Activated T-helper 2 cell treated with anti-CD3 and anti-CD28 coated beads, Interferon-gamma antibody, Interleukin-2, Interleukin-4, amounts not matched to agents 10 μg/mL and 5 μg/mL and 100 μg/mL, durations not matched to agents 14 hours and 24 hours and 36 hours (primary cell): ENCODE results near the gene PTPRN2. TPM values are rescaled to one million over a fixed set of nuclear protein-coding genes. Genes with fewer than 3 reads are reported as not detected.
A peak's percentile ranks its signal among the peaks of the same experiment; 100 is the strongest.

Experiments
- DNase-seq: peaks from one replicate; pipeline ENCODE4 v3.0.0; 2021; ENCODE audit warnings: low spot score
- H3K27ac Mint-ChIP-seq: one replicate; pipeline ENCODE4 v1.8.0; 2021; ENCODE audit warnings: mixed read lengths
- H3K27me3 Mint-ChIP-seq: one replicate; pipeline ENCODE4 v1.8.0; 2021; ENCODE audit warnings: low read depth, mixed read lengths
- H3K36me3 Mint-ChIP-seq: one replicate; pipeline ENCODE4 v1.8.0; 2021; ENCODE audit warnings: low read depth, mixed read lengths
- H3K4me1 Mint-ChIP-seq: one replicate; pipeline ENCODE4 v1.8.0; 2021; ENCODE audit warnings: low read depth, mixed read lengths
- H3K4me3 Mint-ChIP-seq: one replicate; pipeline ENCODE4 v1.8.0; 2021; ENCODE audit warnings: low read depth, mild to moderate bottlenecking, moderate library complexity, mixed read lengths
- H3K9me3 Mint-ChIP-seq: one replicate; pipeline ENCODE4 v1.8.0; 2021; ENCODE audit warnings: mixed read lengths
- intact Hi-C: fragments of 100-400 bp; cut with micrococcal nuclease; formaldehyde crosslinking; loops from one replicate; pipeline ENCODE4 v1.15.1; 2023
- total RNA-seq: library from RNA; stranded (reverse); gene quantifications from 2 replicates; pipeline ENCODE4 v1.2.3, GENCODE V29; 2022

Gene PTPRN2
- total RNA-seq, 1 donor from 2014 or later: 1.3 TPM

DNA sequence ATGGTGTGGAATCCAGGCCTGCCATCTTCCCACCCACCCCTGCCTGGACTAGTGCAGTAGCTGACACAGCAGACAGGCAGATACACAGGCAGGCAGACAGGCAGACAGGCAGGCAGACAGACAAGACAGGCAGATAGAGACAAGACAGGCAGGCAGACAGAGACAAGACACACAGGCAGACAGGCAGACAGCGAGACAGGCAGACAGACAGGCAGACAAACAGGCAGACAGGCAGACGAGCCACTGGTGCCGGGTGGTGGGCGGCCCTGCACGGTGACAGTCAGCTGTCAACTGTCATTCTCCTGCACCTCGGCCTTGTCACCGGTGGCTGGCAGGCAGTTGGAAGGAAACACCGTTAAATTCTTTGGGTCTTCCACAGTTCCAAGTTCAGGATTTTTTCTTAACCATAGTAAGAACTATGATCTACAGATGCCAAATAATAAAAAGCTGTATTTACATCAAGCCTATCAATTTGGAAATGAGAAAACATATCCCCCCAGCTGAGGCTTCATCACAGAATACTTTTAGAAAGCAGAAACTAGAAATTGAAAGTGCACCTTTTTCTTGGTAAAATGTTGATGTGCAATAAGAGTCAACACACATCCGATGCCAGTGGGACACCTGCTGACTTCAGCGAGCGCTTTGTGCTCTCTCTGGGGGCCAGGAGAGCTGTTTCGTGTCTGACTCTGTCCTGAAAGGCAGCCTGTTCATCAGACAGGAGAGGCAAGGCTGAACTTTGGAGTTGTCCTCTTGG is 1000.4 kb downstream of the PTPRN2 start:
- no peak overlapping the region for H3K27ac Mint-ChIP-seq
- no peaks in the 10 kb centered on the region for H3K36me3 Mint-ChIP-seq
- intact Hi-C loops: no loop called here
- no peak overlapping the region for H3K4me3 Mint-ChIP-seq
- peaks cover 24% of the 10 kb centered on the region for H3K27me3 Mint-ChIP-seq
- DNase-seq: no peak
- peaks cover 11% of the 10 kb centered on the region for H3K4me1 Mint-ChIP-seq
- H3K9me3 Mint-ChIP-seq: no peaks in the 10 kb centered on the region

DNA sequence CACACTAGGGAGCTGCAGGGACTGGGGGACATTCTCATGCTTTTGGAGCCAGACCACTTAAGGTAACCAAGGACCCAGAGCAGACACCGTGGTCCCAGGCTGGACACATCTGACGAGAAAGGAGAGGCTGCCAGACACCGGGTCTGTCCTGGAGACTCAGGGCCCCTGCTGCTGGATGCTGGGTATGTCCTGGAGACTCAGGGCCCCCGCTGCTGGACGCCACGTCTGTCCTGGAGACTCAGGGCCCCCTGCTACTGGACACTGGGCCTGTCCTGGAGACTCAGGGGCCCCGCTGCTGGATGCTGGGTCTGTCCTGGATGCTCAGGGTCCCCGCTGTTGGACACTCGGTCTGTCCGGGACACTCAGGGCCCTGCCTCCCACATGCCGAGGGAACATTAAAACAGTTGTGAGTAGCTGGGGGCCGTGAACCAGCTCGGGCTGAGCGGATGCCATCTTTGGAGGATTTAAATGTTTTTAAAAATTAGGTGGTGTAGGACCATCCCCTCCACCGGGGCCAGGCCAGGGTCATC is 1001.1 kb downstream of the PTPRN2 start:
- no peaks in the 10 kb centered on the region for H3K9me3 Mint-ChIP-seq
- intact Hi-C loops: no loop called here

GRCh38 chr7:157585113-157585861 is 1002.3 kb downstream of the PTPRN2 start:
- no peak for DNase-seq
- Mint-ChIP-seq H3K27ac (no peak overlapping the region), H3K36me3 (no peaks in the 10 kb centered on the region), H3K9me3 (no peaks in the 10 kb centered on the region), H3K4me1 (peaks cover 11% of the 10 kb centered on the region), H3K4me3 (peak overlapping the region; percentile 54), H3K27me3 (peaks cover 26% of the 10 kb centered on the region)
- intact Hi-C loops: no loop called here

More for the DNA sequence above, 1001.1 kb downstream of the PTPRN2 start:
- Mint-ChIP-seq H3K27me3 (peaks cover 26% of the 10 kb centered on the region), H3K36me3 (no peaks in the 10 kb centered on the region), H3K27ac (no peak overlapping the region), H3K4me1 (peaks cover 11% of the 10 kb centered on the region), H3K4me3 (no peak overlapping the region)
- DNase-seq: no peak

DNA sequence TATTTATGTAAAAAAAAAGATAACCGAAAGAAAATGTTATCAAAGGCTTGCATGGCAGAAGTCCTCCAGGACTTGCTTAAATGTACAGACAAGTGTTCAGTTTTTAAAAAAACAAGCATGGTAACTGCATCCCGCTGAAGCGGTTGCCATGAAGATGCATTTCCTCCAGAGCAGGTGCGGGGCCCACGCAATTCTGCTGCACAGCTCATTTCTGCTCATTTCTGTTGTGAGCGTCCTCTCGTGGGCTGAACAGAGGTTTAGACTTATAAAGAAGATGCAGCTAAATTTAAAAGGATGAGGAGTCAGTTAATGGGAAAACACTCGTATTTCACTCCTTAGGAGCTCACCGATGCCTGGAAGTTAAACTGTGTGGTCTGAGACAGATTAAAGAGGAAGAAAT is 1003.2 kb downstream of the PTPRN2 start:
- intact Hi-C loops: no loop called here
- H3K4me1 Mint-ChIP-seq: peaks cover 11% of the 10 kb centered on the region
- H3K9me3 Mint-ChIP-seq: no peaks in the 10 kb centered on the region
- no peaks in the 10 kb centered on the region for H3K36me3 Mint-ChIP-seq
- DNase-seq: no peak
- H3K27me3 Mint-ChIP-seq: peaks cover 22% of the 10 kb centered on the region
- no peak overlapping the region for H3K4me3 Mint-ChIP-seq
- H3K27ac Mint-ChIP-seq: no peak overlapping the region

DNA sequence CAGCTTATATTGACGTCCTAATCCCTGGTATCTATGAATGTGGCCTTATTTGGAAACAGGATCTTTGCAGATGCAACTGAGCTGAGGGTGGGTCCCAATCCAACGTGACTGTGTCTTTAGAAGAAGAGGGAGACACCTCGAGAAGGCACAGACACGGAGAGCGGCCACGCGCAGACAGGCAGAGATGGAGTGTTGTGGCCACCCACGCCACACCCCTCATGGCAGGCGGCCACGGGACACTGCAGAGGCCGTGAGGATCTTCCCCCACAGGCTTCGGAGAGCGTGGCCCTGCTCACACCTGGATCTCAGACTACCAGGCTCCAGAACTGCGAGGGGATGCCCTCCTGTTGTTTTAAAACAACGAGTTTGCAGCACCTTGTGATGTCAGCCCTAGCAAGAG is 1005.9 kb downstream of the PTPRN2 start:
- Mint-ChIP-seq H3K4me1 (peaks cover 9% of the 10 kb centered on the region), H3K36me3 (no peaks in the 10 kb centered on the region), H3K27me3 (peaks cover 22% of the 10 kb centered on the region), H3K4me3 (no peak overlapping the region), H3K27ac (no peak overlapping the region), H3K9me3 (no peaks in the 10 kb centered on the region)
- intact Hi-C loops: no loop called here
- no peak for DNase-seq

DNA sequence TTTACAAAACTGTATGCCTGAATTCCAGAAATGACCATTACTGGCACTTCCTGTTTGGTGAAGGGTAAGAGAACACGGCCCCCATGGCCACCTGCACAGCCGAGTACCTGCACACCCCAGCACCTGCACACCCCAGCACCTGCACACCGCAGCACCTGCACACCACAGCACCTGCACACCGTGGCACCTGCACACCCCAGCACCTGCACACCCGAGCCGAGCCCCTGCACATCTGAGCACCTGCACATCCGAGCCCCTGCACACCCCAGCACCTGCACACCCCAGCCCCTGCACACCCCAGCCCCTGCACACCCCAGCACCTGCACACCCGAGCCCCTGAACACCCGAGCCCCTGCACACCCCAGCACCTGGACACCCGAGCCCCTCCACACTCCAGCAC is 1007.3 kb downstream of the PTPRN2 start:
- Mint-ChIP-seq H3K27me3 (peaks cover 18% of the 10 kb centered on the region), H3K9me3 (no peaks in the 10 kb centered on the region), H3K36me3 (no peaks in the 10 kb centered on the region), H3K4me3 (no peak overlapping the region), H3K4me1 (peaks cover 17% of the 10 kb centered on the region), H3K27ac (no peak overlapping the region)
- intact Hi-C loops: no loop called here
- DNase-seq: no peak

DNA sequence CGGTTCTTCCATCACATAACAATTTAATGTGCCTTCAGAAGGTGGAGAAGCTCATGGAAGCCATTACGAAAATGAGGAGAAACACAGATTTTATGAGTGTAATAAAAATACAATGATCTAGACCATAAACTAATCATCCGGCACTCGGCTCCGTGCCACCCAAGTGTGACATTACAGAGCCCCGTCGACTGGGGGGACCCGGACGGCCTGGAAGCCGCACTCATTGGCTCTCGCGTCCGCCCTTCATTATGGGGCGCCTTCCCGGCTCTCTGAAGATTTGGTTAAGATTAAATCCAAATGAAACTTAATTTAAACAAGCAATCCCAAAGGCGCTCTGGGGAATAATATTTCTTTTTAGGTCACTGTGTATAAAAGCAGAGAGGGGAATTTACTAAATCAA is 1008.2 kb downstream of the PTPRN2 start:
- H3K9me3 Mint-ChIP-seq: no peaks in the 10 kb centered on the region
- no peak overlapping the region for H3K27ac Mint-ChIP-seq
- H3K36me3 Mint-ChIP-seq: no peaks in the 10 kb centered on the region
- H3K4me3 Mint-ChIP-seq: no peak overlapping the region
- H3K27me3 Mint-ChIP-seq: peaks cover 14% of the 10 kb centered on the region
- H3K4me1 Mint-ChIP-seq: peaks cover 18% of the 10 kb centered on the region
- intact Hi-C loops: no loop called here
- DNase-seq: no peak

DNA sequence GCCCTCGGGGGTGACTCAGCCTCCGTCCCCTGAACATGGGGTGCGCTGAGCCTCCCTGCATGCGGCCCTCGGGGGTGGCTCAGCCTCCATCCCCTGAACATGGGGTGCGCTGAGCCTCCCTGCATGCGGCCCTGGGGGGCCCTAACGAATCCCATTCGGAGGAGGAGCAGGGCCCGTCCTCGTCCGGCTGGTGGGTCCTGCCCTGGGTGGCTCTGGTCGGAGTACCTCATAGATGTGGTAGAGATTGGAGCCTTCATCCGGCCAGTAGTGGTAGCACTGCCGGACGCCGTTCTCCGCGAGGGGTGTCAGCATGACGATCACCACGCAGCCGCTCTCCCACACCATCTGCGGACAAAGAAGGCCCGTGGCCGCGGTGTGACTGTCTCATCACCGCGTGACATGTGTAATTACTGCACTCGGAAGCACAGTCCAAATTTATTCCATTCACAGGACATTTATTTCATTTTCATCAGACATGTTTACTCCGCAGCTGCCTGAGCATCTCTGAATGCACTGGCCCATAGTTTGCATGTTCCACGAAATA is 1009.8 kb downstream of the PTPRN2 start:
- no peak for DNase-seq
- H3K27me3 Mint-ChIP-seq: peaks cover 5% of the 10 kb centered on the region
- no peak overlapping the region for H3K27ac Mint-ChIP-seq

DNA sequence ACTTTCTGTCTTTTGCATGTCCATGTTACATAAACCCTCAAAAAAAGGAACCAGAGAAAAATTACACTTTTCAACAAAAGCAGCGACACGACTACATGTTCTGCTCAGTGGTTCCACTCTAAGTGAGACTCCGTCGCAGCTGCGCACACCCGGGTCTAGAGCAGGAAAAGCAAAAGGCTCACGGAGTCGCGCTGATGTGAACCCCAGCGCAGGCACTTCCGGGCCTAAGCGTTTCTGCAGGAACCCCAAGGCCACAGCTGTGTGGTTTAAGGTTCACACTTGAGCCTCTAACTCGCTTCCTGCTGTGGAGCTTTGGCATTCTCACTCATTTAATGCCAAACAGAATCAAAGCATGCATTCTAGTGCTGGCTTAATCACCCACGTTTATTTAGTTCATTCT is 1010.6 kb downstream of the PTPRN2 start:
- Mint-ChIP-seq H3K27ac (peak overlapping the region; percentile 78), H3K4me1 (peaks cover 35% of the 10 kb centered on the region), H3K4me3 (peak overlapping the region; percentile 73), H3K9me3 (no peaks in the 10 kb centered on the region), H3K27me3 (peaks cover under 1% of the 10 kb centered on the region), H3K36me3 (no peaks in the 10 kb centered on the region)
- intact Hi-C loops: no loop called here
- no peak for DNase-seq

More for the DNA sequence above, 1009.8 kb downstream of the PTPRN2 start:
- no peaks in the 10 kb centered on the region for H3K9me3 Mint-ChIP-seq
- no peaks in the 10 kb centered on the region for H3K36me3 Mint-ChIP-seq
- H3K4me1 Mint-ChIP-seq: peaks cover 30% of the 10 kb centered on the region
- intact Hi-C loops: no loop called here
- no peak overlapping the region for H3K4me3 Mint-ChIP-seq

- no peaks in the 10 kb centered on the region for H3K9me3 Mint-ChIP-seq
- intact Hi-C loops: no loop called here
- peak; percentile 48 for DNase-seq
- H3K27ac Mint-ChIP-seq: peak overlapping the region; percentile 78
- peak overlapping the region; percentile 73 for H3K4me3 Mint-ChIP-seq
- no peaks in the 10 kb centered on the region for H3K36me3 Mint-ChIP-seq
- H3K27me3 Mint-ChIP-seq: no peaks in the 10 kb centered on the region
- peaks cover 37% of the 10 kb centered on the region for H3K4me1 Mint-ChIP-seq
Observed at GRCh38 chr7:157576415-157576814, 1011.2 kb downstream of the PTPRN2 start.

- no peaks in the 10 kb centered on the region for H3K27me3 Mint-ChIP-seq
- intact Hi-C loops: no loop called here
- H3K36me3 Mint-ChIP-seq: no peaks in the 10 kb centered on the region
- DNase-seq: no peak
- H3K9me3 Mint-ChIP-seq: no peaks in the 10 kb centered on the region
- H3K27ac Mint-ChIP-seq: no peak overlapping the region
- H3K4me3 Mint-ChIP-seq: peak overlapping the region; percentile 73
- H3K4me1 Mint-ChIP-seq: peaks cover 37% of the 10 kb centered on the region
Observed at GRCh38 chr7:157575777-157576176, 1011.8 kb downstream of the PTPRN2 start.

DNA sequence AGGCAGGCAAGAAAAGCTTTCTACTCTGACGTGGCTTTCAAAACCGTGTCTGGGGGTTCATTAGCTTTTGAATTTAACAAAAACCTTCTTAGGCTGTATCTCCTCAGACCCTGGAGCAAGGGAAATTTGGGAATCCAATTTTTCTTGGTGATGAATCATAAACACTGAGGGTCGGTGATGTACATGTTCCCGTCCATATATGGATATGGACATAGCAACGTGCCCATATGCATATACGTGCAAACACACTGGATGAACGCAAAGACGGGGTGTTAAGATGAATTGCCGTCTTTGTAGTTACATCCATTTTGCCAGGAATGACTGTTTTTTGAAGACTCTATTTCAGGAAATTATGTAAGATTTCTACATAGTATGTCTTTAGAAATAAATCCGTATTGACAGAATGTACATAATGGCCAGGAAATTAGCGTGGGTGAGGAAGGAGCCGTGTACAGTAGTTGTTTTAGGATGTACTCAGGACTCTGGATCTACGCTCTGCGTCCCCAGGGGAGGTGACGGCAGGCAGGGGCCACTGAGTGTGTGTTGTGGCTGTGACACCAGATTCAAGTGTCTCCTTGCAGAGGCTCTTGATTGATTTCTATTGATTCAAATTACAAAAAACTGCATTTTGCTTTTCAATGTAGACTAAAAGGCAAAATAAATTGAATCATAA is 1012.6 kb downstream of the PTPRN2 start:
- H3K4me1 Mint-ChIP-seq: peaks cover 45% of the 10 kb centered on the region
- no peaks in the 10 kb centered on the region for H3K27me3 Mint-ChIP-seq
- no peak overlapping the region for H3K27ac Mint-ChIP-seq
- no peaks in the 10 kb centered on the region for H3K36me3 Mint-ChIP-seq
- no peaks in the 10 kb centered on the region for H3K9me3 Mint-ChIP-seq
- no peak for DNase-seq
- H3K4me3 Mint-ChIP-seq: no peak overlapping the region
- intact Hi-C loops: no loop called here
